Breast epithelium (tissue), 4 donors: Measurements from ENCODE around the gene SDR42E1. TPM values are rescaled to one million over a fixed set of nuclear protein-coding genes. Genes with fewer than 3 reads are reported as not detected.
"Not testable (repeated sequence)": the region's sequence is repeated elsewhere in the genome, so short reads cannot be mapped to it uniquely, and the experiment has no call there.

Source experiments
- DNase-seq, 2 donors: peaks; one replicate each; pipeline ENCODE4 v3.0.0-alpha.2; 2019; ENCODE audit warnings: low spot score in 2 of 2
- H3K27ac ChIP-seq, 2 donors: fragments of 200-600 bp; sonication (generic) in 1 of 2; one replicate each; pipeline ENCODE4 v1.5.1; 2016 to 2019; ENCODE audit warnings: mild to moderate bottlenecking in 1 of 2
- H3K27me3 ChIP-seq, 2 donors: fragments of 200-600 bp; sonication (generic) in 1 of 2; one replicate each; pipeline versions ENCODE4 v1.5.1 to v1.6.0; 2017 to 2019; ENCODE audit warnings: control low read depth in 1 of 2, mild to moderate bottlenecking in 1 of 2
- H3K36me3 ChIP-seq: fragments of 200-600 bp; one replicate; pipeline ENCODE4 v1.5.1; 2019
- H3K4me1 ChIP-seq, 2 donors: fragments of 200-600 bp; sonication (generic); one replicate each; pipeline ENCODE4 v1.5.1; 2016 to 2019; ENCODE audit warnings: control low read depth in 1 of 2
- H3K4me3 ChIP-seq, 3 donors: fragments of 200-600 bp; sonication (generic); 1 replicate in 2 of 3; 2 replicates in 1 of 3; pipeline ENCODE4 v1.5.1; 2016 to 2019; ENCODE audit warnings: mild to moderate bottlenecking in 3 of 3, moderate library complexity in 2 of 3
- H3K9me3 ChIP-seq, 2 donors: fragments of 200-600 bp; sonication (generic) in 1 of 2; one replicate each; pipeline ENCODE4 v1.5.1; 2016 to 2019; ENCODE audit warnings: control low read depth in 1 of 2
- CTCF ChIP-seq, 3 donors: fragments of 450-650 bp; IDR thresholded peaks; one replicate each; pipeline ENCODE4 v1.5.1; 2016 to 2017; ENCODE audit warnings: antibody characterized with exemption in 3 of 3, mild to moderate bottlenecking in 3 of 3, moderate library complexity in 3 of 3
- POLR2A ChIP-seq: fragments of 450-650 bp; IDR thresholded peaks from one replicate; pipeline ENCODE4 v1.6.1; 2016; ENCODE audit warnings: antibody characterized with exemption, mild to moderate bottlenecking, moderate library complexity
- POLR2AphosphoS5 ChIP-seq, 3 donors: sonication (generic); formaldehyde crosslinking; IDR thresholded peaks; one replicate each; pipeline ENCODE4 v1.6.1; 2017; ENCODE audit warnings: antibody characterized with exemption in 3 of 3
- intact Hi-C: fragments of 100-400 bp; cut with DNase I; formaldehyde crosslinking; loops from one replicate; pipeline ENCODE4 v1.15.1; 2023; ENCODE audit warnings: low total_unique reads
- total RNA-seq, 3 donors: library from RNA; depleted of rRNA; stranded (reverse); fragments of >200 nt; gene quantifications; one replicate each; pipeline ENCODE4 v1.1.0, GENCODE V29; 2016

SDR42E1 gene
- total RNA-seq, 3 donors from 2014 or later: 0.16 to 11.7 (median 6.9) TPM

DNA sequence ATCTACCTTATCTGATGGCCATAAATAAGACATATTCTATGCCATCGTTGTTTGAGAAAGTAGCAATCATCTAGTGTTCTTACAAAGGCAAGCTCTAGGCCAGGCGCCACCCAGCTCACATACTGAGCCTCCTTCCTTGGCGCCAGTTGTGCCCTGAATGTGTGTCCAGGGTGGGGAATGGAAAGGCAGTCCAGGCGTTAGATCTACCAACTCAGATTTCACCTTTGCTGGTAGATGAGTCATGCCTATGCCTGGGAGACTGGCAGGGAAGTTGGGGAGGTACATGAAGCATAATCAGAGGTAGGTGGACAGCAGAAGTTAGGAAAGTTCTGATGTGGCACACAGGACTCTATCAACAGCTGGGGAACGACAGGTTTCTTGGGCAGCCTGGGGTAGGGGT lies 23.6 kb downstream of the SDR42E1 start:
- no peaks in the 10 kb centered on the region for H3K9me3 ChIP-seq
- H3K27ac ChIP-seq: no peak overlapping the region
- no peak overlapping the region for H3K4me3 ChIP-seq
- intact Hi-C loops: no loop called here
- H3K36me3 ChIP-seq: no peaks in the 10 kb centered on the region
- no peak for DNase-seq
- H3K27me3 ChIP-seq: no peaks in the 10 kb centered on the region
- TF ChIP-seq POLR2AphosphoS5 (IDR thresholded peaks at IDR 0.05) (no peak), POLR2A (no peak), CTCF (IDR thresholded peaks at IDR 0.05) (no peak)
- H3K4me1 ChIP-seq: no peaks in the 10 kb centered on the region

- DNase-seq: no peak
- Histone ChIP-seq H3K4me3 (no peak overlapping the region), H3K9me3 (no peaks in the 10 kb centered on the region), H3K36me3 (no peaks in the 10 kb centered on the region), H3K27ac (no peak overlapping the region), H3K4me1 (no peaks in the 10 kb centered on the region), H3K27me3 (no peaks in the 10 kb centered on the region)
- no peak for TF ChIP-seq CTCF (IDR thresholded peaks at IDR 0.05)
- no peak for TF ChIP-seq POLR2A
- no peak for TF ChIP-seq POLR2AphosphoS5 (IDR thresholded peaks at IDR 0.05)
- intact Hi-C loops: no loop called here
These were observed 24.1 kb downstream of the SDR42E1 start for GRCh38 chr16:81987121-81987520.

- H3K9me3 ChIP-seq, intact Hi-C loops, H3K27me3 ChIP-seq, DNase-seq, H3K4me3 ChIP-seq, H3K4me1 ChIP-seq, H3K27ac ChIP-seq, H3K36me3 ChIP-seq: not testable (repeated sequence)
These were observed 33.8 kb downstream of the SDR42E1 start for GRCh38 chr16:81977335-81977942.

- H3K9me3 ChIP-seq: peaks cover 0 to 9% of the 10 kb centered on the region in 2 donors
- TF ChIP-seq CTCF (IDR thresholded peaks at IDR 0.05) (no peak), POLR2A (no peak), POLR2AphosphoS5 (IDR thresholded peaks at IDR 0.05) (no peak)
- intact Hi-C loops: no loop called here
These were observed 35.6 kb downstream of the SDR42E1 start for GRCh38 chr16:81975637-81976036.

GRCh38 chr16:81973737-81974136 lies 37.5 kb downstream of the SDR42E1 start:
- H3K36me3 ChIP-seq: no peaks in the 10 kb centered on the region
- no peaks in the 10 kb centered on the region for H3K4me1 ChIP-seq
- TF ChIP-seq POLR2A: no peak
- no peak for TF ChIP-seq POLR2AphosphoS5 (IDR thresholded peaks at IDR 0.05)
- TF ChIP-seq CTCF (IDR thresholded peaks at IDR 0.05): no peak
- H3K4me3 ChIP-seq: no peak overlapping the region
- intact Hi-C loops: no loop called here
- peaks cover 0 to 12% of the 10 kb centered on the region in 2 donors for H3K9me3 ChIP-seq
- H3K27me3 ChIP-seq: no peaks in the 10 kb centered on the region
- DNase-seq: no peak
- no peak overlapping the region for H3K27ac ChIP-seq

More at GRCh38 chr16:81975637-81976036, 35.6 kb downstream of the SDR42E1 start:
- H3K4me3 ChIP-seq: no peak overlapping the region
- no peak overlapping the region for H3K27ac ChIP-seq
- H3K27me3 ChIP-seq: no peaks in the 10 kb centered on the region
- no peak for DNase-seq
- H3K4me1 ChIP-seq: no peaks in the 10 kb centered on the region
- no peaks in the 10 kb centered on the region for H3K36me3 ChIP-seq

DNA sequence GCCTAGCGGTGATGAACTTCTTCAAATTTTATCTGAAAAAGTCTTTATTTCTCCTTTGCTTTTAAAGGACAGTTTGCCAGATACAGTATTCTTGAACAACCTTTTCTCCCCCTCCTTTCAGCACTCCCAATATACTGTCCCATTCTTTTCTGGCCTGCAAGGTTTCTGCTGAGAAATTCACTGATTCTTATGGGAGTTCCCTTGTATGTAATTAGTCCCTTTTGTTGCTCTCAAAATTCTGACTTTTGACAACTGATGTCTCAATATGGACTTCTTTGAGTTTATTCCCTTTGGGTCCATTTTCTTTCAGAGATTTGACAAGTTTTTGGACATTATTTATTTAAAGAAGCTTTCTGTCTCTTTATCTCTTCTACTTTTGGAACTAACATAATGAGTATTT lies 39.4 kb downstream of the SDR42E1 start:
- Histone ChIP-seq H3K9me3 (peaks cover 0 to 12% of the 10 kb centered on the region in 2 donors), H3K4me3 (no peak overlapping the region), H3K27me3 (no peaks in the 10 kb centered on the region), H3K4me1 (no peaks in the 10 kb centered on the region), H3K36me3 (no peaks in the 10 kb centered on the region), H3K27ac (no peak overlapping the region)
- DNase-seq: no peak
- TF ChIP-seq POLR2AphosphoS5 (IDR thresholded peaks at IDR 0.05): no peak
- no peak for TF ChIP-seq POLR2A
- TF ChIP-seq CTCF (IDR thresholded peaks at IDR 0.05): no peak
- intact Hi-C loops: no loop called here
